DMS 273 (cell line): Measurements from ENCODE around the gene RYR2.
"Not testable (repeated sequence)": the region's sequence is repeated elsewhere in the genome, so short reads cannot be mapped to it uniquely, and the experiment has no call there.

ENCODE experiments used
- DNase-seq: peaks from one replicate; lab custom pipeline; 2025; ENCODE audit not compliant: unreplicated experiment; lab: John Stamatoyannopoulos, UW

Gene RYR2

DNA sequence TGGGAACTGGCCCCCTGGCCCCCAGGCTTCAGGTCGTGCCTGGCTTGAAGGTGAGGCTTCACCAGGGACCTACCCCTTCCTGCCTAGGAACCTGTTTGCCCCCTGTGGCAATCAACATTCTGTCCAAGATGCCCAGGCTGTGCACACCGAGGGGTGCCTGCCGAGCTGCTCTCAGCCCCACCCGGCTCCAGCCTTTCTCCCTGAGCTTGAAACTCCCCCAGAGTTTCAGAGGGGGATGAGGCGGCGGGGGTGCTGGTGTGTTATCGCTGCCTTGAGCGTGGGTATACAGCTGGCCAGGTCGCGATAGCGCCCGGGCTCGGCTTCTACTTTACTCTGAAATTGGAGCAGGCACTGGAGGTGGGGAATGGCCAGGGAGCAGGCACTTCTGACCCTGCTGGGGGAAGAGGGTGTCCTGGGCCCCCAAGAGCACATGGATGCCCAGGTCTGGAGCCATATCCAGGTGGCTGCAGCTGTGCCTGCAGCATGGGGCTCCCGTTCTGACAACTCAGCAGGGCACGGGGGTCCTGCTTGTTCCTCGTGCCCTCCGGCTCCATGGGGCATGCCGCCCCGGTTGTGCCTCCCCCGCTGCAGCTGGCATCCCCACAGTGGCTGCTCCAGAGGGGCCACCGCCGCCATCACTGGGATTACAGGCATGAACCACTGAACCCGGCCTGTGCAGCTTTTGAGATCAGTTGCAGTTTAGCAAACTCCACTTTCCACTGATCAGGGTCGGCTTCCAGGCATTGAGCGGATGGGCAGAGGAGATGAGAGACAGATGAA, 29.8 kb downstream of the RYR2 start:
- DNase-seq, result no peak

- DNase-seq, result no peak
Measured at GRCh38 chr1:237074371-237075117, 32.6 kb downstream of the RYR2 start.

DNA sequence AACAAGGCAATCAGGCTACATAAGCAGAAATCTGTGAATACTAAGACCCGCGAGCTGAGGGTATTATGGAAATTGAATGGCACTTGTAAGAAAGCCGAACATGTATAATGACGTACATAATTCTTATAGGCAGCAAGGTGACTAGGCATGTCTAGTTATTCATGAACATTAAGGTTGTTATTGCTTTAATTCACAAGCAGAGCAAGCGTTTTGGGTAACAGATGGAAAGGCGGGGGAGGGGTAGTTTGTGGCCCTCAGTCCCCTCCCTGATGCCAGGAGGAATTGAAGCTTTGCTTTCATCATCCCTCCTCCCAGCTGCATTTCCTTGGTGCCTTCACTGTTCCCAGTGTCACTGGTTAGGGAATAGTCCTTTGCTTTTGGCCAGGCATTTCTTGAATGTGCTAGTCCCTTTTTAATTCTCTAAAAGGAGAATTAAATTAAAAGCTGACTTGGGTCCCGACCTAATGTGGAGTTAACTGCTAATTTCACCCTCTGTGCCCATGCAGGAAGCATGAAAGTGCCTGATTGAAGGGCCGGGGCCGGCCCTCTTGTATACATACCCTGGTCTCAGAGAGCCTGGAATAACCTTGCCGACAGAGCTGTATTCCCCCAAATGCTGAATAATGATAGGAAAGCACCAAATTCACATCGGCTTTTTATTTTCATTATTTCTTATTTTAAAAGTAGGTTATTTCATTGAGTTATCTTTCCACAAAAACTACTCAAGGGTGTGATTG, 42.5 kb downstream of the RYR2 start:
- peak; percentile 95 for DNase-seq

- no peak for DNase-seq
Measured at GRCh38 chr1:237091691-237092090, 49.7 kb downstream of the RYR2 start.

GRCh38 chr1:237093691-237094090, 51.7 kb downstream of the RYR2 start:
- DNase-seq, result no peak

DNA sequence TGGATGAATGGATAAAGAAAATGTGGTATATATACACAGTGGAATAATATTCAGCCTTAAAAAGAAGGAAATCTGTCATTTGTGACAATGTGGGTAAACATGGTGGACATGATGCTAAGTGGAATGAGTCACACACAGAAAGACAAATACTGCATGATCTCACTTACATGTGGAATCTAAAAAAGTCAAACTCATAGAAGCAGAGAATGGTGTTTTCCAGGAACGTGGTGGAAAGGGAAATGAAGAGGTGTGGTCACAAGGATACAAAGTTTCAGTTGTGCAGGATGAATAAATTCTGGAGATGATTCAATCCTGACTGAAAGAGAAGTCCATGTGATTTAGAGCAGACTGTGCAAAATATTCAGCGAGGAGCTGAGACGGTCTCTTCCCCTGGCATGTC, 56.6 kb downstream of the RYR2 start:
- DNase-seq, result peak; percentile 51

DNA sequence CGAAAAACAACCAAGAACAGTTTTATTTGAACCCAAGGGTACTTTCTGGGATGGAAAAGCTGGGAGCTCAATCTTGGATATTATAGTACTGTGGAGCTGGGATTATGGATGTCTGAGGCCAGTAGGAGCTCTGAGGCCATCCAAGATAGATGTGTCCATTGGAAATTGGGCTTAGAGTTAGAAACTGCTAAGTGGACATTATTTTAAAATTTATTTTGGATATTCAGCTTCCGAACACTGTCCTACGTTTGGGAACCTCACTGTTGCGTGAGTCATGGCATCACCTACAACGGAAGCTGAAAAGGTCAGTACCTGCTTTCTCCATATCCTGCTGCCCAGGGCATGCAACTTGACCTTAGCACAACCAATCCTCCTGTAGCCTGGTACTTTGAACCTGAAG, 61.0 kb downstream of the RYR2 start:
- no peak for DNase-seq

DNA sequence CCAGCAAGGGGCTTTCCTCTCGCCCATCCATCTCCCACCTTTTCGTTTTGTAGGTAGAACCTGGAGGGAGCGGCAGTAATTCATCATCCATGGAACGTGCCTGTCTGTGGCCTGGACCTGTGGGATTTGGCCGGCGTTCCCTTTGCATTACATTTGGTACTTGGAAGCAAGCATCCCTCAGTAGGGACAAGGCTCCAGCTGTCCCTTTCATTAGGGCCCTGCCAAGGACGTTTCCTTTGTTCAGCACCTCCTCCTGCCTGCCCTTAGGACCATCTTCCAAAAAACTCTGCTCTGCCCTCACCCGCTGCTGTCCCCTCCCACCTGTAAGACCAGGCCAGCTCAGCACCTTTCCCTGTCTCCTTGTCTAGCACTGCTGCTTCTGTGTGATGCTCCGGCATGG, 62.1 kb downstream of the RYR2 start:
- DNase-seq, result no peak

GRCh38 chr1:237105826-237106225, 63.8 kb downstream of the RYR2 start:
- DNase-seq, result no peak

DNA sequence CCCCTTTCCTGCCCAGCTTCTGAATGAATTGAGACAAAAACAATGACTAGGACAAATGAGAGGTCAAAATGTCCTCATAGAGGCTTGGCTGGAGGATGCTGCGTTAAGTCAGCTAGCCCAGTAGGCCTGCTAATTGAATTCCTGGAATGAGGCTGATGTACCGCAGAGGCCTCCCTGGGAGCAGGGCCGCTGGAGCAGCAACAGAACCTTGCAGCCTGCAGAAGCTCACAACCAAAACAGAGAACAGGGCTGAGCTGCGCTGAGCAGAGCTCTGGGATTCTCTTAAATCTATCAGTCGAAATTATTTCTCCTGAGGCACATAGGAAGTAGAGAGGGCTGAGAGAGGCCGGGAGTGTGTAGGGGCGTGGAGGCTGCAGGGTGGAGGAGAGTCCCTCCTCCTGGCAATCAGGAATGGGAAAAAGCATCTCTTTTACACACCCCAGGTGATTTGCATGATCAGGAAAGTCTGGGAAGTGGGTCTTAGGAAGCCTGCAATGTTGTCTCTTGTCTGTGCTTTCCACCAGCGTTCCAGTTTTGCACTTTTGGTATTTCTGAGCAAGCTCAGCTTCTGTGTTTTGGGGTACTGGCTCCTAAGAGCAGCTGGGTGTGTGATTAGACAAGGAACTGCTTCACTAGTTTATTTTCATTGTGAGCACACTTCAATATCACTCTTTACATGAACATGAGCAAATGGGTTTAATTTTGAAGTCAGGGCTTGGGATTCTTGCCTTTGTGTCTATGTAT, 66.5 kb downstream of the RYR2 start:
- no peak for DNase-seq

GRCh38 chr1:237111807-237112206, 69.8 kb downstream of the RYR2 start:
- peak; percentile 47 for DNase-seq

GRCh38 chr1:237112663-237113062, 70.7 kb downstream of the RYR2 start:
- no peak for DNase-seq

GRCh38 chr1:237115035-237115434, 73.1 kb downstream of the RYR2 start:
- no peak for DNase-seq

DNA sequence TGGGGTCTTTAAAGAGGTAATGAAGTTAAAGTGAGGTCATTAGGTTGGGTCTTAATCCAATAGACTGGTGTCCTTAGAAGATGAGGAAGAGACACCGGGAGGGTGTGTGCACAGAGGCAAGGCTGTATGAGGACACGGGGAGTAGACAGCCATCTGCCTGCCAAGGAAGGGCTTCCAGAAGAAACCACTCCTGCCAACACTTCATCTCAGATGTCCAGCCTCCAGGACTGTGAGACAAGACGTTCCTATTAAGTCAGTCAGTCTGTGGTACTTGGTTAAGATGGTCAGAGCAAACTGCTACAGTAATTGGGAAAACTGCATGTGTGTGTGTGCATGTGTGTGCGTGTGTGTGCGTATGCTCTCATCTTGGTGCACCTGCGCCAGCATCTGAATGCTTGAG, 77.1 kb downstream of the RYR2 start:
- no peak for DNase-seq

GRCh38 chr1:237120683-237121082, 78.7 kb downstream of the RYR2 start:
- no peak for DNase-seq

DNA sequence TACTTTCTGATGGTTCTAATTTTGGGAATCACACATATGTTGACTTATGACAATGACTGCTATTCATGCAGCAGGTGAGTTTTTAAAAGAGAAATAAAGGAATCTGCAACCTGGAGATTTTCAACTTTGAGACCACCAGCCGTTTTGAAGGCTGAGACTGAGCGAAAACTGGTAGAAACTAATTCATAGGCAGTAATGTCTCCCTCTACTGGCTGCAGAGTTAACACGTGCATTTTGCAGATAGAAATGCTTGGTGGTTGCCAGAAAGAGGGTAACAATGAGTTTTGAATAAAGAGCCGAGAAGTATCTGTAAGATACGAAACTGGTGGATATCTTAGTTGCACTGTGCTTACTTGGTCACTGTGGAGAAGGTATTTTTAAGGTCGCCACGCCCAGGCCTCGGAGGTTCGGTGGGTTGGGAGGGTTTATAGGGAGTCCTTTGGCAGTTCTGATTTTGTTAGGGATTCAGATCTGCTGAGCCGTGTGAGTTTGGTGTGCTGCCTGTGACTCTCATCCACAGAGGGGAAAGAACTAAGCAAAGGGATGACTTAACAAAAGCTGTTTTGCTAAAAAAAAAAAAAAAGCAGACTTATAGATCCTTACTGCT, 83.0 kb downstream of the RYR2 start:
- DNase-seq, result peak; percentile 37

GRCh38 chr1:237126180-237126579, 84.2 kb downstream of the RYR2 start:
- no peak for DNase-seq

DNA sequence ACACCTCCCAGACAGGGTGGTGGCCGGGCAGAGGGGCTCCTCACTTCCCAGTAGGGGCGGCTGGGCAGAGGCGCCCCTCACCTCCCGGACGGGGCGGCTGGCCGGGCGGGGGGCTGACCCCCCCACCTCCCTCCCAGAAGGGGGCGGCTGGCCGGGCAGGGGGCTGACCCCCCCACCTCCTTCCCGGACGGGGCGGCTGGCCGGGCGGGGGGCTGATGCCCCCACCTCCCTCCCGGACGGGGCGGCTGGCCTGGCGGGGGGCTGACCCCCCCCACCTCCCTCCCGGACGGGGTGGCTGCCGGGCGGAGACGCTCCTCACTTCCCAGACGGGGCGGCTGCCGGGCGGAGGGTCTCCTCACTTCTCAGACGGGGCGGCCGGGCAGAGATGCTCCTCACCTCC, 85.3 kb downstream of the RYR2 start:
- not testable (repeated sequence) for DNase-seq

DNA sequence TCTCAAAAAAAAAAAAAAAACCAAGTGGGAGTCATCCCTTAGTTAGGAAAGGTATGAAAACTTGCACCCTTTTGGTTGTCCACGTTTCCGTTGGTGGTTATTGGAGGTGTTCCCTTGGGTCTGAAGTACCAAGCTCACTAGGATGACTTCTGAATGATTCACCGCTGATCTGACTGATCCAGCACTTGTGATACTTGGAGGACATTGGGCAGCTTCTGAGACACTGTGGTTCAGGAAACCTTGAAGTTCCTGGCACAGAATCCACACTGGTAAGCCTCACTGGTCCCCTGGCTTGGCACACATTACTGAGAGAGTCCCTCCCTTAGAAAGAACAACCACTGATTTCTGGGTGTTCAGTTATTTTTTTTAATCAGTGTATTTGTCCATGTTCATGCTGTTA, 91.9 kb downstream of the RYR2 start:
- no peak for DNase-seq

DNA sequence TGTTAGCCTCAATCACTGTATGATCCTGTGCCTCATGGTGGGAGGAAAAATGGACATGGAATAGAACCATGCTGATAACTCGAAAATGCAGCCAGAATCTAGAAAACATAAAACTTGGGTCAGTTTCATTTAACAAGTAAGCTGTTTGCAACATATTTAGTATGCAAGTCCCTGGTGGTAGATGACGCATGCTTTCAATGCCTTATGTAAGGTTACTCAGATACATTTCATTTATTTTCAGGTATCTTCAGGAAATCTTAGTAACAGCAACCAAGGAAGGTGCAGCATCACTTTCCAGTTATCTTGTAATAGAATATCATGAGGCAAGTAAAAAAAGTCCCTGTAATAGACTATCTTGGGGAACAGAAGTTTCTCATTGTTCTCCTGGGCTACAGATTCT, 92.9 kb downstream of the RYR2 start:
- DNase-seq, result no peak

DNA sequence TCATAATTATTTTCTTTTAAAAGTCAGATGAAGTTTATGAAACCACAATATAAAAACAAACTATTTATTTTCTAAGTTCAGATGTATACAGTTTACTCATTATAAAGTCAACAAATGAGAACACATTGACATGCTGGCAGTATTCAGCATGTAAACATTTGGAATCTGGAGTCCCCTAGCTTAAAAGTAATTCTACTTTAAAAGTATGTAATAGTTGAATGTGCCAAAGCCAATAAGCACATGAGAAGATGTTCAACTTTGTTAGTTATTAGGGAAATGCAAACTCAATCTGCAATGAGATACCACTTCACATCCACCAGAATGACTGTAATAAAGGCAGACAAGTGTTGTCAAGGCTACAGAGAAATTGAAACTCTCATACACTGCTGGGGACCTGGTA, 96.6 kb downstream of the RYR2 start:
- DNase-seq, result no peak
